ENCODE data around the gene SWT1.
A peak's percentile ranks its signal among the peaks of the same experiment; 100 is the strongest.
"Not testable (repeated sequence)": the region's sequence is repeated elsewhere in the genome, so short reads cannot be mapped to it uniquely, and the experiment has no call there.

Gene SWT1

DNA sequence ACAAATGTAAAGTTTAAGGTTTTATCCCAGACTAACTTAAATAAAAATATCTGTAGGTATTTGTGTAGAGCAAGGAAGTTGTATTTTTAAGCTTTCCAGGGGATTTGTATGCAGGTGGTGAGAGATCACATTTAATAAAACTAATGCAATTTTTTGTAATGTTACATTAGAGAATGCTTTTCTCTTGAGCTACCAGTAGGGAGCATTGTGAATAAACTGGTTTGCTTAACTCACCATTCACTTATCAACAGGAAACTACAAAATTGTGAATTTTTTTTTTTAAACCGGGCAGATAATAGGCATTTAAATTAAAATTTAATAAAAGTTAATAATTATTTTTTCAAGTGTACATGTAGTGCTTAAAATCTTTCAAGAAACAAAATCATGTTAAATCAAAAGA, 81.5 kb downstream of the SWT1 start:
- no peak overlapping the region for H3K27ac ChIP-seq
- TF ChIP-seq ZFX (IDR thresholded peaks at IDR 0.05): no peak
- TF ChIP-seq, protein P1, sequence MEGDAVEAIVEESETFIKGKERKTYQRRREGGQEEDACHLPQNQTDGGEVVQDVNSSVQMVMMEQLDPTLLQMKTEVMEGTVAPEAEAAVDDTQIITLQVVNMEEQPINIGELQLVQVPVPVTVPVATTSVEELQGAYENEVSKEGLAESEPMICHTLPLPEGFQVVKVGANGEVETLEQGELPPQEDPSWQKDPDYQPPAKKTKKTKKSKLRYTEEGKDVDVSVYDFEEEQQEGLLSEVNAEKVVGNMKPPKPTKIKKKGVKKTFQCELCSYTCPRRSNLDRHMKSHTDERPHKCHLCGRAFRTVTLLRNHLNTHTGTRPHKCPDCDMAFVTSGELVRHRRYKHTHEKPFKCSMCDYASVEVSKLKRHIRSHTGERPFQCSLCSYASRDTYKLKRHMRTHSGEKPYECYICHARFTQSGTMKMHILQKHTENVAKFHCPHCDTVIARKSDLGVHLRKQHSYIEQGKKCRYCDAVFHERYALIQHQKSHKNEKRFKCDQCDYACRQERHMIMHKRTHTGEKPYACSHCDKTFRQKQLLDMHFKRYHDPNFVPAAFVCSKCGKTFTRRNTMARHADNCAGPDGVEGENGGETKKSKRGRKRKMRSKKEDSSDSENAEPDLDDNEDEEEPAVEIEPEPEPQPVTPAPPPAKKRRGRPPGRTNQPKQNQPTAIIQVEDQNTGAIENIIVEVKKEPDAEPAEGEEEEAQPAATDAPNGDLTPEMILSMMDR (conservative IDR thresholded peaks at IDR 0.05): peak; percentile 59

- TF ChIP-seq, protein P1 (conservative IDR thresholded peaks at IDR 0.05): no peak
- no peak for TF ChIP-seq ZFX (IDR thresholded peaks at IDR 0.05)
- H3K27ac ChIP-seq: no peak overlapping the region
Observed at GRCh38 chr1:185239861-185240260, 82.9 kb downstream of the SWT1 start.

- TF ChIP-seq, protein P1 (conservative IDR thresholded peaks at IDR 0.05): no peak
- H3K27ac ChIP-seq: no peak overlapping the region
Observed at GRCh38 chr1:185241127-185241526, 84.2 kb downstream of the SWT1 start.

- H3K27ac ChIP-seq: no peak overlapping the region
- TF ChIP-seq, protein P1 (conservative IDR thresholded peaks at IDR 0.05): no peak
- no peak for TF ChIP-seq ZFX (IDR thresholded peaks at IDR 0.05)
Observed at GRCh38 chr1:185244015-185244747, 87.2 kb downstream of the SWT1 start.

DNA sequence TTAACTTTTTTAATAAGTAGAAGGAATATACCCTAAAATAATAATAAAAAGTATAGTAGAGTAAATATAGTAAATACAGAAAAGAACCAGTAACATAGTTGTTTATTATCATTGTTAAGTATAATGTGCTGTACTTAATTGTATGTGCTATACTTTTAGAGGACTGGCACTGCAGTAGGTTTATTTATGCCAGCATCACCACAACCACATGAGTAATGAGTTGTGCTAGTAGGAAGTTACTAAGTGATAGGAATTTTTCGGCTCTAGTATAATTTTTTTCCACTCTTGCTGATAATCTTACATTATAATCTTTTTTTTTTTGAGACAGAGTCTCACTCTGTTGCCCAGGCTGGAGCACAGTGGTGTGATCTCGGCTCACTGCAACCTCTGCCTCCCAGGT, 88.5 kb downstream of the SWT1 start:
- TF ChIP-seq ZFX (IDR thresholded peaks at IDR 0.05): no peak
- TF ChIP-seq, protein P1 (conservative IDR thresholded peaks at IDR 0.05): no peak
- H3K27ac ChIP-seq: no peak overlapping the region

DNA sequence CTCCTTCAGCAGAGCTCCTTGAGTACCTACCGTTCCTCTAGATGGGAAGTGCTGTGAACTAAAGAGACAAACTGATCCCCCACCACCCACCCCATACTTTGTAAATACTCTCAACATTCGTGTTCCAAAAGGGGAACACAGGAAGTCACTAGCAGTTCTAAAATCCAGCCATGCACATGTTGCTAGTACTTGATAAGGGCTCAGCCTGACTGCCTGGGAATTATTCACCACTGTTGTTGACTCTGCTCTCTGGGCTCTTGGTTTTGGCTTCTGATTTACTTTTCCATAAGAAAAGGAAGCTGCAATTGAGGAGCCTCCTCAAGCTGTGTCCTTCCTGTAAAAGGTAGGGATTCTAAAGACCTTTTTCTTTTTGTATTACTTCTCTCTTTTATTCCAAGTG, 92.6 kb downstream of the SWT1 start:
- no peak overlapping the region for H3K27ac ChIP-seq
- TF ChIP-seq ZFX (IDR thresholded peaks at IDR 0.05): no peak
- TF ChIP-seq, protein P1 (conservative IDR thresholded peaks at IDR 0.05): no peak

GRCh38 chr1:185250063-185250462, 93.1 kb downstream of the SWT1 start:
- H3K27ac ChIP-seq: no peak overlapping the region
- TF ChIP-seq, protein P1 (conservative IDR thresholded peaks at IDR 0.05): no peak
- no peak for TF ChIP-seq ZFX (IDR thresholded peaks at IDR 0.05)

GRCh38 chr1:185251928-185252327, 95.0 kb downstream of the SWT1 start:
- not testable (repeated sequence) for H3K27ac ChIP-seq

GRCh38 chr1:185252404-185252803, 95.4 kb downstream of the SWT1 start:
- not testable (repeated sequence) for H3K27ac ChIP-seq

GRCh38 chr1:185255595-185255994, 98.6 kb downstream of the SWT1 start:
- not testable (repeated sequence) for H3K27ac ChIP-seq

DNA sequence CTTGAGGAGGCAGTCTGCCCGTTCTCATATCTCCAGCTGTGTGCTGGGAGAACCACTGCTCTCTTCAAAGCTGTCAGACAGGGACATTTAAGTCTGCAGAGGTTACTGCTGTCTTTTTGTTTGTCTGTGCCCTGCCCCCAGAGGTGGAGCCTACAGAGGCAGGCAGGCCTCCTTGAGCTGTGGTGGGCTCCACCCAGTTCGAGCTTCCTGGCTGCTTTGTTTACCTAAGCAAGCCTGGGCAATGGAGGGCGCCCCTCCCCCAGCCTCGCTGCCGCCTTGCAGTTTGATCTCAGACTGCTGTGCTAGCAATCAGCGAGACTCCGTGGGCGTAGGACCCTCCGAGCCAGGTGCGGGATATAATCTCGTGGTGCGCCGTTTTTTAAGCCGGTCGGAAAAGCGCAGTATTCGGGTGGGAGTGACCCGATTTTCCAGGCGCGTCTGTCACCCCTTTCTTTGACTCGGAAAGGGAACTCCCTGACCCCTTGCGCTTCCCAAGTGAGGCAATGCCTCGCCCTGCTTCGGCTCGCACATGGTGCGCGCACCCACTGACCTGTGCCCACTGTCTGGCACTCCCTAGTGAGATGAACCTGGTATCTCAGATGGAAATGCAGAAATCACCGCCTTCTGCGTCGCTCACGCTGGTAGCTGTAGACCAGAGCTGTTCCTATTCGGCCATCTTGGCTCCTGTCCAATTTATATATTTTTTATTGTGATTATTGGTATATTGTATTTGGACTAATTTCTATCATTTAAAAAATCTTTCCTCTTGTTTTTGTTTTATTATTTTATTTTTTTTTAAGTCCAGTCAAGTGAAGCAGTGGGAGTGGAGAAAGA, 100.4 kb downstream of the SWT1 start:
- H3K27ac ChIP-seq: not testable (repeated sequence)
